HG03103 (cell line): Measurements from ENCODE around the gene RUVBL2.
"Not testable (repeated sequence)": the region's sequence is repeated elsewhere in the genome, so short reads cannot be mapped to it uniquely, and the experiment has no call there.

ENCODE experiments used
- ATAC-seq: cut with Tn5 transposase; IDR thresholded peaks from one replicate; pipeline ENCODE4 v1.9.1; 2021; ENCODE audit warnings: low read depth; ENCODE audit not compliant: unreplicated experiment

Gene RUVBL2

DNA sequence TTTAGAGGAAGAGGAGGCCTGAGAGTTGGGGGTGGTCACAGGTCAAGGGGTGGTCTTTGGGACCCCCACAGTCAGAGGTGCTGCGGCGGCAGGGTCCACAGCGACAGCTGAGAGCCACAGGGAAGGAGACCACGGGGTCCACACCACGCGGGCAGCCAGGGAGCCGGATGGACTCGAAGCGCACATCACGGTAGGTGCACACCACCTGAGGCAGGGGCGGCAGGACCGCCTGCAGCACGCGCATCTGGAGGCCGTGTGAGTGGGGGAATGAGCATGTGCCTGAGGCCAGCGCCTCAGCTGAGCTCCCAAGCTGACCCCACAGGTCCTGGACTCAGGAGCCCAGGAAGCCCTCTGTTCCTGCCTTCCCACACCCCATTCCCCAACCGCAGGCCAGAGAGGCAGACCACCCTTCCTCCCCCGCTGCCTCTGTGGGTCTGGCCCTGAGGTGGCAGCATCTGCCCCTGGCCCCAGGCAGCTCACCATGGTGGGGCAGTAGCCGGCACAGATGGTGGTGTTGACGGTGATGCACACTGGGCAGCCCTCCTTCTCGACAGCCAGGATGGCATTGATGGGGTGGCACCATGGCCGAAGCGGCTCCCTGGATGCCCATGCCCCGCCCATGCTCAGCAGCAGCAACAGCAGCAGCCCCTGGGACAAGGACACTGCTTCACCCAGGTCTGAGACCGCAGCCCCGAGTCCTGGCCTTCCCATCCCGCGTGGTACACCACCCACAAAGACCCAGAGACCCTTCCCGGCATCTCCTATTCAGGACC, 22.6 kb downstream of the RUVBL2 start:
- ATAC-seq = no peak

GRCh38 chr19:49017041-49017665, 23.5 kb downstream of the RUVBL2 start, which contains the start of gene LHB:
TSS of gene LHB (minus strand) at chr19:49017091. CDS start at chr19:49017081, 10 bp downstream.
- no peak for ATAC-seq

- no peak for ATAC-seq
Observed at GRCh38 chr19:49017666-49018351, 24.1 kb downstream of the RUVBL2 start.

DNA sequence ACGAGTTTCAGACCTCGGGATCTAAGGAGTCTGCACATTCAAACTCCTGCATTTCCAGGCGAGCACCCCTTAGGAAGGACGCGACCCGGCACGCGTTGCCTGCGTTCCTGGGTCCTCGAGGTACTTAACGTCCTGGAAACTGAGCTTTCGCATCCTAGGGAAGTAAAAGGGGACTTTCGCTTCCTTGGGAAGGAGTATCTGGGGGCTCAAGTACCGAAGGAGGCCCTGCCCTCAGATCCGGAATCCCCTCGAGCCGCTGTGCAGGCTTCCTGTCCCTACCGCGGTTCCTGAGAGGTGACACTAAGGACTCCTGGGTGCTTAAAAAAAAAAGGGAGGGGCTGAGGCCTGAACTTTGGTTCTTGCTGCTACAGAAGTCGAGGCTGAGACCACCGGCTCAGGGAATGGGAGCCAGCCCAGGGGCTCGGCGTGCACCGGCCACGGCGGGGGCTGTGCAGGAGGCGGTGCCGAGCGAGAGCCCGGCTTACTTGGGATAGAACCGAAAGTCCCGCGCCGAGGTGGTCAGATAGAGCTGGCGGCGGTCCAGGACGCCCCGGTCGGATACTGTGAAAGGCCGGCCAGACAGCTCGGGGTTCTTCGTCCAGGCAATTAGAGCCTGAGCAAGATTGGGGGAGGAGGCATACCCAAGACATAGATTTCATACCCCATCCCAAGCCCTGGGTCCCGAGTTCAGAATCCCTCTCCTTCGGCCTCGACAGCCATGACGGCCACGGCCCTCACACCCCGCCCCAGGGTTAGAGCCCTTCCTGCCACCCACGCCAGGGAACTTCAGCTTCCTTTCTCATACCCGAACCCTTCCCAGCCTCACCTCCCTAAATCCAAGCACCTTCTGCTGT, 24.9 kb downstream of the RUVBL2 start:
- not testable (repeated sequence) for ATAC-seq

DNA sequence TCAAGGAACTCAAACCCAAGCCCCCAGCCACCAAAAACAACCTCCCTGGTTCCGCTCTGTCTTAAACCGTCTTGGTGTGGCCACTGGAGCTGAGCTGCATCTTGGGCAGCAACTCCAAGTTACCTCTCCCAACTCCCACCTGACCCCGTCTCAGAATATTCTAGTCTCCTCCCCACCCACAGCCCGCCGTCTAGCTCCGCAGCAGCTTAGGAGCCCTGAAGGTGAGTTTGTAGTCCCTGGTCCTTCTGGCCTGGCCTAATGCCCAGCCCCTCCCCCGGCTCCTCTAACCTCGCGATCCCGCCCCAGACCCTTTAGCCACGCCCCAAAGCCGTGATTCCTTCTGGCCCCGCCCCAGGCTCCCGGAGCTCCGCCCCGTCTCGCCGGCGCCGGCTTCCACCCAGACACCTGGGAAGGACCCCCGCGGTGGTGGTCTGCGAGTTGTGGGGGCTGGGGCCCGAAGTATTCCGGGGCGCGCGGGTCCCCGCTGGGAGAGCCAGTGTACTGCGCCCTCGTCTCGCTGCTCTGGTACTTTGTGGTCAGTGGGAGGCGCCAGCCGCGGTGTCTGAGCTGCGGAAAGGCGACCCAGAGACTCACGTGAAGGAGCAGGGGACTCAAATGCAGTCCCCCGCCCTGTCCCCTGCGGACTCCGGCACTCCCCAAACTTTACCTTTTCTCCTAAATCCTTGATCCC, 25.7 kb downstream of the RUVBL2 start:
- ATAC-seq = no peak

GRCh38 chr19:49020342-49020741, 26.7 kb downstream of the RUVBL2 start:
- ATAC-seq = no peak

DNA sequence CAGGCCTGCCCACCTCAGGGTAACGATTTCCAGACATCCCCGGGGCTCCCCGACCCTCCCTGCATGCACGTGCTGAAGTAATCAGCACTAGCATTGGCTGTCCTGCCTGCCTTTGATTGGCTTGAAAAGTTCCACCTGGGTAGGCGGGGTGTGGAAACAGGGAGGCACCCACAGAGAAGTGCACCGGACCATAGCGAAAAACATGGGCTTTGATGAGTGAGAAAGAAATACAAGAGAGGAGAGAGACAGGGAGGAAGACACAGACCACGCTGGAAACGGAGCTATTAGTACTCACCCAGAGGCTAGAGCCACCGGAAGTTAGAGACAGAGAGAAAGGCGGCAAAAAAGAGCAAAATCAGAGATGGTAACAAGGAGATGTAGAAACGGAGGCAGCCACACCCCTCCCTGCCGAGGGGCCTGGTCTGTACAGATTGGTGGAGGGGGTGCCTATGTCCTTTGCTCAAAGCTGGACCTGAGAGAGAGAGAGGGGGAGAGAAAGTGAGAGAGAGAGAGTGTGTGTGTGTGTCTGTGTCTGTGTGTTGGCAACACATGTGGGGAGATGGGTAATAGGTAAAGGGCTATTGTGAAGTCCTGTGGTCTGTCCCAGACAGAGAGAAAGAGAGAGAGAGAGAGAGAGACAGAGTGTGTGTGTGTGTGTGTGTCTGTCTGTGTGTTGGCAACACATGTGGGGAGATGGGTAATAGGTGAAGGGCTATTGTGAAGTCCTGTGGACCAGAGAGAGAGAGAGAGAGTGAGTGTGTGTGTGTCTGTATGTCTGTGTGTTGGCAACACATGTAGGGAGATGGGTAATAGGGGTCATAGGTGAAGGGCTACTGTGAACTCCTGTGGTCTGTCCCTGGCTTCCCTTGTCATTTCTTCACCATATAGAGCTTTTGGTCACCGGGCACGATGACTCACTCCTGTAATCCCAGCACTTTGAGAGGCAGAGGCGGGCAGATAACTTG, 27.5 kb downstream of the RUVBL2 start:
- no peak for ATAC-seq

DNA sequence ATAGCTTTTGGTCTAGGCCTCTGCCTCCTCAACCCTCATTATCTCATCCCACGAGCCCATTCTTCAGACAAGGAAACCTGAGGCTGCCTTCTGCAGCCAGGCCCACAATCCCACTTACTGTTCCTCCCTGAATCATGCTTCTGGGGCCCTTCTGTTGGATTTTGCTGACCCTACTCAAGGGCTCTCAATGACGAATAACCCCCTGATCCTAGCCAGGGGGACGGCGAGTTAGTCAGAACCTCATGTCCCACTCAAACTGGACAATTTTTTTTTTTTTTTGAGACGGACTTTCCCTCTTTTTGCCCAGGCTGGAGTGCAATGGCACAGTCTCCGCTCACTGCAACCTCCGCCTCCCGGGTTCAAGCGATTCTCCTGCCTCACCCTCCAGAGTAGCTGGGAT, 28.4 kb downstream of the RUVBL2 start:
- ATAC-seq = no peak

GRCh38 chr19:49024233-49024632, 30.5 kb downstream of the RUVBL2 start, which contains the start of gene CGB3:
TSS of gene CGB3 (minus strand) at chr19:49024333. CDS start at chr19:49023971, 362 bp downstream.
- not testable (repeated sequence) for ATAC-seq

- not testable (repeated sequence) for ATAC-seq
Observed at GRCh38 chr19:49025088-49025487, 31.4 kb downstream of the RUVBL2 start.

GRCh38 chr19:49025599-49025998, 31.9 kb downstream of the RUVBL2 start:
- not testable (repeated sequence) for ATAC-seq

GRCh38 chr19:49028686-49029085, 35.0 kb downstream of the RUVBL2 start:
- ATAC-seq = not testable (repeated sequence)

GRCh38 chr19:49029749-49030148, 36.1 kb downstream of the RUVBL2 start:
- ATAC-seq = not testable (repeated sequence)

DNA sequence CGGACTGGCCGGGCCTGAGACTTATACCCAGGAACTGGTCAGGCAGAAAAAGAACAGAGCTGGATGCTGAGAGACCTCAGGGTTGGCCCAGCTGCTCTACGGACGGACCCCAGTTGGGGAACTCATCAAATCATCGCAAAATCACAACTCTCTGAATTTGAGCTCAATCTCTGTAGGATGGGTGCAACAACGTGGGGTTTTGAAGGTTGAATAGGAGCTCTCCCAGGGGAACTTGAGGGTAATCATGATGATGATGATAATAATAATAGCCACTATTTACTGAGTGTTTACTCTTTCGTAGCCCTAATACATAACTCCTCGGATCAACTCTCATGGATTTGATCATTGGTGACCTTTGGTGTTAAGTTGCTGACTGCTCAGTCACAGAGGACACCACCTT, 36.6 kb downstream of the RUVBL2 start:
- ATAC-seq = not testable (repeated sequence)

DNA sequence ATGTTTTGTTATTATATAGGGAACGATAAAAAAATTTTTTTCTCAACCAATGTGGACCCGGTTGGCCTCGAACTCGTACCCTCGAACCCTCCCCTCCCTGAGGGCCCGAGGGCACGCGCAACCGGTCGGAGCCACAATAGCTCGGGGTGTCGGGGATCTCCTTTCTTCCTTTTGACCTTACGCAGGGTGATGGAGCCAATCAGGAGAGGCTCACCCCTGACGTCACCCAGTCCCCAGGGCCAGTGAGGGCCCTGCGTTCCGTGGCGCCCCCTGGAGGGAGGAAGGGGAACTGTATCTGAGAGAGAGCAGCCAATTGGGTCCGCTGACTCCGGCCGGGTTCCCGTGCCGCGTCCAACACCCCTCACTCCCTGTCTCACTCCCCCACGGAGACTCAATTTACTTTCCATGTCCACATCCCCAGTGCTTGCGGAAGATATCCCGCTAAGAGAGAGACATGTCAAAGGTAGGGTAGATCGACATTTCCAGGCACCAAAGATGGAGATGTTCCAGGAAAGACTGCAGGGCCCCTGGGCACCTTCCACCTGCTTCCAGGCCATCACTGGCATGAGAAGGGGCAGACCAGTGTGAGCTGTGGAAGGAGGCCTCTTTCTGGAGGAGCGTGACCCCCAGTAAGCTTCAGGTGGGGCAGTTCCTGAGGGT, 38.1 kb downstream of the RUVBL2 start, which contains the start of gene CGB2:
Gene CGB2, plus strand, starts transcription at position 249 of the 660 bp plus-strand sequence. Its CDS starts 206 bp downstream, at position 455.
- ATAC-seq = not testable (repeated sequence)

GRCh38 chr19:49036815-49037214, 43.1 kb downstream of the RUVBL2 start, which contains the start of gene CGB1:
TSS of gene CGB1 (minus strand) at chr19:49036895. CDS start at chr19:49036711, 184 bp downstream.
- ATAC-seq = not testable (repeated sequence)

DNA sequence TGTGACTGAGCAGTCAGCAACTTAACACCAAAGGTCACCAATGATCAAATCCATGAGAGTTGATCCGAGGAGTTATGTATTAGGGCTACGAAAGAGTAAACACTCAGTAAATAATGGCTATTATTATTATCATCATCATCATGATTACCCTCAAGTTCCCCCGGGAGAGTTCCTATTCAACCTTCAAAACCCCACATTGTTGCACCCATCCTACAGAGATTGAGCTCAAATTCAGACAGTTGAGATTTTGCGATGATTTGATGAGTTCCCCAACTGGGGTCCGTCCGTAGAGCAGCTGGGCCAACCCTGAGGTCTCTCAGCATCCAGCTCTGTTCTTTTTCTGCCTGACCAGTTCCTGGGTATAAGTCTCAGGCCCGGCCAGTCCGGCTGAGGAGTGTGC, 44.4 kb downstream of the RUVBL2 start:
- not testable (repeated sequence) for ATAC-seq
